Measurements from ENCODE around the gene ADARB1. TPM values are rescaled to one million over a fixed set of nuclear protein-coding genes. Genes with fewer than 3 reads are reported as not detected.

ADARB1 gene
- total and polyA plus RNA-seq, 9 of the 15 experiments (the other 6 are each of a cell fraction or from before 2014, with no cell fraction given): 6.7 to 16.0 (median 8.3) TPM

DNA sequence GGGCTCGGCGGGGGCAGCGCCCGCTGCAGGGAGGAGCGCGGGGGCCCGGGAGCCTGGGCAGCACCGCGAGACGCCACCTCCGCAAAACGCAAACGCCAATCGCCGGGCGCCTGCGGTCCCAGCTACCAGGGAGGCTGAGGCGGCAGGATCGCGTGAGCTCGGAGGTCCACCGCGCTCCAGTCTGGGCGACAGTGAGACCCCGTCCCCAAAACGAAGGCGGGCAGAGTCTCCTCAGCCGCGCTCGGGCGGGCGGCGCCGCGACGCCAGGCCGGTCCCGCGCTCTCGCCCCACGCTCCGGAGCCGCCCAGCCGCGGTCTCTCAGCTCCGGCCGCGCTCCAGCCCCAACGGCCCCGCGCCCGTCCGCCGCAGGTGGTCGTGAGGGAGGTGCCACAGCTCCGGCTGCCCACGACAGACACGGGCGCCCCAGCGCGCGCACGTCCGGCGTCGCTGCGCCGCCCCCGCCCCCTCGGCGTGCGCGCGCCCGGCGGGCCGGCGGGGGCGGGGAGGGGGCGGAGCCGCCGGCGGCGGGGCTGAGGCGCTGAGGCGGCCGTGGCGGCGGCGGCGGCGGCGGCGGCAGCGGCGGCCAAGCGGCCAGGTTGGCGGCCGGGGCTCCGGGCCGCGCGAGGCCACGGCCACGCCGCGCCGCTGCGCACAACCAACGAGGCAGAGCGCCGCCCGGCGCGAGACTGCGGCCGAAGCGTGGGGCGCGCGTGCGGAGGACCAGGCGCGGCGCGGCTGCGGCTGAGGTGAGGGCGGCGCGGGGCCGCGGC, at the start of gene ADARB1 (continued):
- TF ChIP-seq PCBP2 (IDR thresholded peaks at IDR 0.05; ENCODE audit: low read depth, low read length, poor library complexity, severe bottlenecking) (peak; percentile 100), SETDB1 (IDR thresholded peaks at IDR 0.05; ENCODE audit: low read length) (peak; percentile 74), SAP30 (IDR thresholded peaks at IDR 0.05; ENCODE audit: borderline replicate concordance, insufficient read depth, low read depth, low read length, poor library complexity, severe bottlenecking) (peak; percentile 62), SIN3B (IDR thresholded peaks at IDR 0.05; ENCODE audit: low read depth) (peak; percentile 67), CHD1 (IDR thresholded peaks at IDR 0.05; ENCODE audit: low read length) (peak; percentile 52), MYBL2 (IDR thresholded peaks at IDR 0.05; ENCODE audit: low read depth) (no peak), MYBL2 (CRISPR knock-in tag; IDR thresholded peaks at IDR 0.05; ENCODE audit: borderline replicate concordance) (no peak), ETS2 (tag; IDR thresholded peaks at IDR 0.05; ENCODE audit: borderline replicate concordance, poor library complexity, severe bottlenecking) (no peak), TARDBP (IDR thresholded peaks at IDR 0.05) (peak; percentile 37; the same call in 1 of the 2 replicates), TAF15 (IDR thresholded peaks at IDR 0.05; ENCODE audit: low read depth, low read length) (peak; percentile 98), CREM (IDR thresholded peaks at IDR 0.05; ENCODE audit: low read depth) (peak; percentile 82; the same call in 1 of the 2 replicates), ZNF668 (CRISPR knock-in tag; IDR thresholded peaks at IDR 0.05) (peak; percentile 23; the same call in 1 of the 2 replicates), GABPB2 (CRISPR knock-in tag; conservative IDR thresholded peaks at IDR 0.05) (peak; percentile 91; the same call in 1 of the 2 replicates), FOXA3 (CRISPR knock-in tag; conservative IDR thresholded peaks at IDR 0.05 in 1 of 2, IDR thresholded peaks at IDR 0.05 in 1 of 2) (no peak), CHD4 (IDR thresholded peaks at IDR 0.05; ENCODE audit: insufficient read depth, insufficient replicate concordance, low read depth, low read length, poor library complexity, severe bottlenecking) (no peak), E2F3 (CRISPR knock-in tag; IDR thresholded peaks at IDR 0.05) (peak; percentile 93), RBM14 (IDR thresholded peaks at IDR 0.05; ENCODE audit: borderline replicate concordance, insufficient read depth, low read depth, low read length) (peak; percentile 100), ELF4 (CRISPR knock-in tag; IDR thresholded peaks at IDR 0.05) (peak; percentile 97), ZNF507 (tag; conservative IDR thresholded peaks at IDR 0.05) (no peak), SRSF7 (optimal IDR thresholded peaks at IDR 0.05; ENCODE audit: low read depth, low read length) (peak; percentile 83), KDM4B (IDR thresholded peaks at IDR 0.05; ENCODE audit: borderline replicate concordance in 2 of 2, low read depth in 1 of 2) (peak in 1 of 2 experiments; percentile 90; a peak in 1 of 4 replicates)
- TF ChIP-seq, protein P1, sequence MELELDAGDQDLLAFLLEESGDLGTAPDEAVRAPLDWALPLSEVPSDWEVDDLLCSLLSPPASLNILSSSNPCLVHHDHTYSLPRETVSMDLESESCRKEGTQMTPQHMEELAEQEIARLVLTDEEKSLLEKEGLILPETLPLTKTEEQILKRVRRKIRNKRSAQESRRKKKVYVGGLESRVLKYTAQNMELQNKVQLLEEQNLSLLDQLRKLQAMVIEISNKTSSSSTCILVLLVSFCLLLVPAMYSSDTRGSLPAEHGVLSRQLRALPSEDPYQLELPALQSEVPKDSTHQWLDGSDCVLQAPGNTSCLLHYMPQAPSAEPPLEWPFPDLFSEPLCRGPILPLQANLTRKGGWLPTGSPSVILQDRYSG (tag; conservative IDR thresholded peaks at IDR 0.05; ENCODE audit: low read depth): no peak
- TF ChIP-seq, protein P2, sequence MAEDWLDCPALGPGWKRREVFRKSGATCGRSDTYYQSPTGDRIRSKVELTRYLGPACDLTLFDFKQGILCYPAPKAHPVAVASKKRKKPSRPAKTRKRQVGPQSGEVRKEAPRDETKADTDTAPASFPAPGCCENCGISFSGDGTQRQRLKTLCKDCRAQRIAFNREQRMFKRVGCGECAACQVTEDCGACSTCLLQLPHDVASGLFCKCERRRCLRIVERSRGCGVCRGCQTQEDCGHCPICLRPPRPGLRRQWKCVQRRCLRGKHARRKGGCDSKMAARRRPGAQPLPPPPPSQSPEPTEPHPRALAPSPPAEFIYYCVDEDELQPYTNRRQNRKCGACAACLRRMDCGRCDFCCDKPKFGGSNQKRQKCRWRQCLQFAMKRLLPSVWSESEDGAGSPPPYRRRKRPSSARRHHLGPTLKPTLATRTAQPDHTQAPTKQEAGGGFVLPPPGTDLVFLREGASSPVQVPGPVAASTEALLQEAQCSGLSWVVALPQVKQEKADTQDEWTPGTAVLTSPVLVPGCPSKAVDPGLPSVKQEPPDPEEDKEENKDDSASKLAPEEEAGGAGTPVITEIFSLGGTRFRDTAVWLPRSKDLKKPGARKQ (CRISPR knock-in tag; IDR thresholded peaks at IDR 0.05): no peak
- TF ChIP-seq, protein P3, sequence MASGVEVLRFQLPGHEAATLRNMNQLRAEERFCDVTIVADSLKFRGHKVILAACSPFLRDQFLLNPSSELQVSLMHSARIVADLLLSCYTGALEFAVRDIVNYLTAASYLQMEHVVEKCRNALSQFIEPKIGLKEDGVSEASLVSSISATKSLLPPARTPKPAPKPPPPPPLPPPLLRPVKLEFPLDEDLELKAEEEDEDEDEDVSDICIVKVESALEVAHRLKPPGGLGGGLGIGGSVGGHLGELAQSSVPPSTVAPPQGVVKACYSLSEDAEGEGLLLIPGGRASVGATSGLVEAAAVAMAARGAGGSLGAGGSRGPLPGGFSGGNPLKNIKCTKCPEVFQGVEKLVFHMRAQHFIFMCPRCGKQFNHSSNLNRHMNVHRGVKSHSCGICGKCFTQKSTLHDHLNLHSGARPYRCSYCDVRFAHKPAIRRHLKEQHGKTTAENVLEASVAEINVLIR (CRISPR knock-in tag; IDR thresholded peaks at IDR 0.05): no peak

Measured in K562 (cell line).